HG03565 (cell line): Measurements from ENCODE around the gene UQCR11.
A peak's percentile ranks its signal among the peaks of the same experiment; 100 is the strongest.

Source experiments
- ATAC-seq: cut with Tn5 transposase; IDR thresholded peaks from one replicate; pipeline ENCODE4 v1.9.1; 2021; ENCODE audit warnings: mild to moderate bottlenecking, moderate library complexity; ENCODE audit not compliant: unreplicated experiment

The UQCR11 gene

GRCh38 chr19:1592755-1593500, 12.3 kb downstream of the UQCR11 start, which contains the start of gene MBD3:
Gene MBD3, minus strand, starts transcription at chr19:1592865. Its CDS starts 234 bp downstream, at chr19:1592631.
- ATAC-seq: peak; percentile 59

DNA sequence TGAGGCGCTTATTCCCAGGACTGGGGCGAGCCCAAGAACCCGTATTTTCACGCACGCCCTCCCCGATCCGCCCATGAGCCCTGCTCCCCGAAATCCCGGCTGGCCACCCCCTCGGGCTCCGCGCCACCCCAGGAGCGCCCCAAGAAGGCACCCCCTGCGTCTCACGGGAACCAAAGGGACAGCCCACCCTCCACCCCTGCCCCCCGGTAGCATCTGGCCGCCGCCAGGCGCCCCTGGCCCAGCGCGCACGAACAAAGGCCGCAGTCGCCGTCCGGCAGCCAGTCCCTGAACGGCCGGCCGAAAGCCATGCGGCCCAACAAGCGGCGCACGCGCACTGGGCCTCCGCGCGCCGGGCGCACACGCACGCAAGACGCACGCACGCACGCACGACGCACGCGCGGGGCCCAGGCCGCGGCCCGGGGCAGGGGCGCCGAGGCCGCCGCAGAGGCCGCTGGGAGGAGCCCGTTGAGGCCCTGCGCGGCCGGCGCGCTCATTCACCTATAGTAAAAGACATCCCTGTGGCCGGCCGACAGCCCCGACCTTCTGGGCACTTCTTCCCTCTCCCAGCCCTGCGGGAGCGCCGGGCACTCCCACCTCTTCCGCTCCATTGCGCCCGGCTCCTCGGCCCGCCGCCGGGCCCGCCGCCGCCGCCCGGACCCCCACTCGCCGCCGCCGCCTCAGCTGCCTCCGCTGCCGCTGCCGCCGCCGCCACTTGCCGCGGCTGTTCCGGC, 13.1 kb downstream of the UQCR11 start:
- ATAC-seq: peak; percentile 42

DNA sequence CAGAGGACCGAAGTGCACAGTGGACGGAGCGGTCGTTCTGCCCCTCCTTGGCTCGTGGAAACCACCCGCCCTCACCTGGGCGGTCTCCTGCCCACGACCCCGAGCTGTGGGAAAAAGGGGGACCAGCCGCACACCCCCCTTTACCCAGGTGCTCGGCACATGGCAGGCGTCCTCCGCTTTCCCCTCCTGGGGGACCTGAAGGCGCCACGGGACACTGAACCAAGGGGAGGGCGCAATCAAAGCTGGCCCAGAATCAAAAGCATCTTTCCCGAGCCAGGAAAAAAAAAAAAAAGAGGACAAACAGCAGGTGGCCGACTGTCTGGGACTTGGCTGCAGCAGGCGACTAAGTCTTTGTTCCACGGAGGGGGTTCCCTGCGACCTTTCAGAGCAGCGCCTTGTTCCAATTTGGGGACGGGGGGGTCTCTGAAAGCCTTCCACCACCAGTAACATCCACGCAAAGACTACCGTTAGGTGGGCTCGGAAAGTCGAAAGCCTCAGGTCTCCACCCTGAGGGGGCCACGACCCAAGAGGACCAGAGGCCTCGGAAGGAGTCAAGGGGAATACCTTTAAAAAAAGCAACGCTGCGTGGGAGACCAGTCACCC, 13.7 kb downstream of the UQCR11 start:
- no peak for ATAC-seq

- no peak for ATAC-seq
Observed at GRCh38 chr19:1590641-1591397, 14.4 kb downstream of the UQCR11 start.

- no peak for ATAC-seq
Observed at GRCh38 chr19:1587872-1588271, 17.4 kb downstream of the UQCR11 start.

DNA sequence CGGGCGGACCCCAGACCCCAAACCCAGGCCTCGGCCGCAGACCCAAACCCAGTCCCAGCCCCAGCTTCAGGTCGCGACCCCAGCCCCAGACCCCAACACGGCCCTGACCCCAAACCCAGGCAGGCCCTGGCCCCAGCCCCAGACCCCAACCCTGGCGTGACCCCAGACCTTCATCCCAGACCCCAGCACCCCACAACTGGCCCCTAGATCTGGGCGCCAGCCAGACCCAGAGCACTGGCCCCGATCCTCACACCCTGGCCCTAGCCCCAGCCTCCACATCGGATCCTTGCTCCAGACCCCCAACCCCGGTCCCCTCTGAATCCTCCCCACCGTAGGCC, 20.1 kb downstream of the UQCR11 start:
- no peak for ATAC-seq

DNA sequence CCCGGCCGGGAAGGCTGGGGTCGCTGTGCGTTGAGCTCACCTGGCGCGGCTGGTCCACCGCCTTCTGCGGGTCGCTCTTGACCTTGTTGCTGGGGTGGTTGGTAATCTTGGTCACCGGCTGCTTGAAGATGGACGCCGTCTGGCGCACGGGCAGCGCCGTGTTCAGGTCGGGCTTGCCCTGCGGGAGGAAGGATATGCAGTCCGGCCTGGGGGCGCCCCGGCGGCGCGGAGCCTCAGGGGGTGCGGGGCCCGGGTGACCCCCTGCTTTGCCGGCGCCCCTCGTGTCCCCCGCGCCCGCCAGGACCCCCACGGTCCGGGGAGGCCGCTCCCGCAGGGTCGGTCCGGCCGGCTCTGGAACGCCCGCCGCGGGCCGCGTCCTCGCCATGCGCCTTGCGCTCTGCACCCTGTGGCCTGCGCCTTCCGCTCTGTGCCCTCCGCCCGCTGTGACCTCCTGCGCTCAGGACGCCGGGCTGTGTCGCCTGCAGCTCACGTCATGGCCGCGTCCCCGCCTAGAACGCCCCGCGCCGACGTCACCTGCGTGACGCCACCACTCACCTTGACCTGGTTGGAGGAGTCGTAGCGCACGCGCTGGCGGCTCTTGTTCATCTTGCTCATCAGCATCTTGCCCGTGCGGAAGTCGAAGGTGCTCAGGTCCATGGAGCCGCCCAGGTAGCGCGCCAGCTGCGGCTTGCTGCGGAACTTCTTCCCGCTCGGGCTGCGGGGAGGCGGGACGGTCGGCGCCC, 20.6 kb downstream of the UQCR11 start:
- ATAC-seq: no peak

GRCh38 chr19:1582201-1582600, 23.1 kb downstream of the UQCR11 start:
- no peak for ATAC-seq

GRCh38 chr19:1580957-1581356, 24.3 kb downstream of the UQCR11 start:
- ATAC-seq: no peak

- ATAC-seq: no peak
Observed at GRCh38 chr19:1580382-1580781, 24.9 kb downstream of the UQCR11 start.

DNA sequence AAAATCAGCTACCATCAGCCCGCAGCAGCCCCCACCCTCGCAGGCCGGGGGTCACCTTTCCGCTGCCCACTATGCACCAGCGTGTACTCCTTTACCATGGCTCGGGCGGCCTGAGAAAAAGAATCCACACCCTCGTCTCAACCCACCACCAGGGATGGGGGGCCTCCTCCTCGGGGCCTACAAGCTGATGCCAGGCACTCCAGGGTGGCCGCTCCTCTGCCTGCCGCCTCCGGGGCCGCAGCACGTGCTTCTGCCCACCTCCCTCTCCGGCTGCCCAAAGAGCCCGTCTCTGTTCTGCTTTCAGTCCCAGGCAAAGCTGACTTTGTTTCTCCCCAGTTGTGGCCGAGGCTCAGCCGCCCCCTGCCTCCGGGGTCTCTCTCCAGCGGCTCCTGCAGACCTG, 26.0 kb downstream of the UQCR11 start:
- no peak for ATAC-seq

GRCh38 chr19:1577929-1578618, 27.2 kb downstream of the UQCR11 start:
- no peak for ATAC-seq

DNA sequence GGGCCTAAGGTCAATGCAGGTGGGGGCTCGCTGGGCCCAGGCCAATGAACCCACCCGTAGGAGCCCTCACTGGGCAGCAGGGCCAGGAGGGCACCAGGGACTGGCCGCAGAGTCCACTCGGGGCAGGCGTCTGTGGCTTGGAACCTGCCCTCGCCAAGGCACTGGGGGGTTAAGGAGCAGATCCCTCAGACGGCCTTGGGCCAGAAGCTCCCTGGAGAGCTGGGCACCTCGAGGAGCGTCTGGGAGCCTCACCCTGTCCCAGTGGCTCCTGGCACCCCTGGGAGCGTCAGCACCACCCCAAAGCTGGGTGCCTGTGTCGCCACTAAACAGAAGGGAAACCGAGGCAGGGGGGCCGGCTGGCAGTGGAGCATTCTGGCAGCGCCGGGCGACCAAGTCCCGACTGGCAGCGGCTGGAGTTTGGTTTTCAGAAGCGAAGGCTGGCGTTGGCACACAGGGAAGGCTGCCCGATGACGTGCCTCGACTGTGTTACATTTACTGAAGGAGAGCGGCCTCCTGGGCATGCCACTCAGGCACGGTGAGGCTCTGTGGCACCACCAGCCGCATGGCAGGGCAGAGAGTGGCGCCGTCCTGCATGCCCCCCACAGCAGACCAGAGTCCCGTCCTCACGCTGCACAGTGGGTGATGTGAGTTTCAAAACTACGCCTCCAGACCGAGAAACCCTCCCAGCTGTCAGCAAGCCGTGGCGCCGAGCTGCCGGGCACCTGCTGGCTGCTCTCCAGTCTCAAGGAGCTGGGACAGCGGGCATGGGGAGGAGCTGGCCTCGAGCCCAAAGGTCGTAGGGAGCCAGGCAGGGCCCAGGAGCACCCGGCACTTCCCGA, 28.0 kb downstream of the UQCR11 start:
- ATAC-seq: no peak

GRCh38 chr19:1576242-1577089, 28.8 kb downstream of the UQCR11 start:
- ATAC-seq: no peak

GRCh38 chr19:1575323-1576241, 29.7 kb downstream of the UQCR11 start:
- ATAC-seq: no peak

GRCh38 chr19:1574354-1575136, 30.7 kb downstream of the UQCR11 start:
- ATAC-seq: no peak
